ENCODE measurements around the gene KNSTRN.

GRCh38 chr15:40365624-40366456 lies 16.7 kb upstream of the KNSTRN start:
- TF ChIP-seq, protein P1, sequence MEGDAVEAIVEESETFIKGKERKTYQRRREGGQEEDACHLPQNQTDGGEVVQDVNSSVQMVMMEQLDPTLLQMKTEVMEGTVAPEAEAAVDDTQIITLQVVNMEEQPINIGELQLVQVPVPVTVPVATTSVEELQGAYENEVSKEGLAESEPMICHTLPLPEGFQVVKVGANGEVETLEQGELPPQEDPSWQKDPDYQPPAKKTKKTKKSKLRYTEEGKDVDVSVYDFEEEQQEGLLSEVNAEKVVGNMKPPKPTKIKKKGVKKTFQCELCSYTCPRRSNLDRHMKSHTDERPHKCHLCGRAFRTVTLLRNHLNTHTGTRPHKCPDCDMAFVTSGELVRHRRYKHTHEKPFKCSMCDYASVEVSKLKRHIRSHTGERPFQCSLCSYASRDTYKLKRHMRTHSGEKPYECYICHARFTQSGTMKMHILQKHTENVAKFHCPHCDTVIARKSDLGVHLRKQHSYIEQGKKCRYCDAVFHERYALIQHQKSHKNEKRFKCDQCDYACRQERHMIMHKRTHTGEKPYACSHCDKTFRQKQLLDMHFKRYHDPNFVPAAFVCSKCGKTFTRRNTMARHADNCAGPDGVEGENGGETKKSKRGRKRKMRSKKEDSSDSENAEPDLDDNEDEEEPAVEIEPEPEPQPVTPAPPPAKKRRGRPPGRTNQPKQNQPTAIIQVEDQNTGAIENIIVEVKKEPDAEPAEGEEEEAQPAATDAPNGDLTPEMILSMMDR (IDR thresholded peaks at IDR 0.05), result no peak
- no peak for TF ChIP-seq POLR2A (IDR thresholded peaks at IDR 0.05)

Measured in thyroid gland (tissue), 4 donors.